HAP-1 (cell line): Measurements from ENCODE around the gene TMEM154.
"Not testable (repeated sequence)": the region's sequence is repeated elsewhere in the genome, so short reads cannot be mapped to it uniquely, and the experiment has no call there.

Source experiments
- DNase-seq, 2 experiments: peaks; one replicate each; pipeline ENCODE4 v3.0.0-alpha.2; 2016 to 2020; ENCODE audit warnings: low spot score in 2 of 2
- H3K27me3 ChIP-seq: fragments of 250-450 bp; sonication (Bioruptor Pico); 2 replicates; pipeline ENCODE4 v1.5.1; 2020; ENCODE audit warnings: low read depth, mild to moderate bottlenecking, moderate library complexity
- H3K36me3 ChIP-seq: fragments of 250-450 bp; sonication (Bioruptor Pico); replicated peaks from 2 replicates; pipeline ENCODE4 v1.5.1; 2020; ENCODE audit warnings: mild to moderate bottlenecking
- H3K4me1 ChIP-seq: fragments of 250-450 bp; sonication (Bioruptor Pico); 2 replicates; pipeline ENCODE4 v1.5.1; 2020; ENCODE audit warnings: mild to moderate bottlenecking
- H3K4me3 ChIP-seq: fragments of 250-450 bp; sonication (Bioruptor Pico); 2 replicates; pipeline ENCODE4 v1.5.1; 2020; ENCODE audit warnings: mild to moderate bottlenecking, moderate library complexity
- H3K9me3 ChIP-seq: fragments of 250-450 bp; sonication (Bioruptor Pico); 2 replicates; pipeline ENCODE4 v1.5.1; 2020; ENCODE audit warnings: mild to moderate bottlenecking, moderate library complexity
- in situ Hi-C: fragments of 300-500 bp; cut with MboI; formaldehyde crosslinking; loops from 3 replicates; pipeline ENCODE4 v1.14.3; 2020; ENCODE audit warnings: low sequenced_read_pairs, inconsistent platforms, mixed read lengths

TMEM154 gene

DNA sequence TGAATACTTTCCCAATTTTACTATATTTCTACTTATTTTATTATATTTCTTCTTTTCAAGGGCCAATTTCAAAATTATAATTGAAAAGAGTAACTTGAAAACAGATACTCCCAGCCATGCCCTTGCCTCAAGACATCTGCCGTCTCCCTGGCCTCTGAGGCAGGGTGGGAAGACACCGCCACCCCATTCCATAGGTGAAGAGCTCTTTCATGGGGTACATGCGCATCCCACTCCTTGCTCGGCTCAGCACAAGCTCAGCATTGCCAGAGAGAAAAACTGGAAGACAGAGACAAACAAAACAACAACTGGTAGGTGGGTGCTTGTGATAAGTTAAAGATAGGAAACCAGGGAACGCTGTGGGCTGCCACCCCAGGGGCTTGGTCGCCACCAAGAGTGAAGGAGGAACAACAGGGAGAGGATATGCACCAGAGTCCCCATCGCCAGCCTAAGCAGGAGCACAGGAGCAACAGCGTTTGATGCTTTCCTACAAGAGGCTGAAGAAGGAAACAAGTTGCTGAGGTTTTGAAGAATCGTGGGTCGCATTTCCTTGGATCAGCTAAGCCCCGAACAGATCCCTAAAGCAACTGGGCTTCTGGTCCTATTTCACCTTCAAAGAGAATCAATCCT is 11.3 kb downstream of the TMEM154 start:
- Histone ChIP-seq H3K4me3 (no peak overlapping the region), H3K27me3 (no peaks in the 10 kb centered on the region), H3K9me3 (no peaks in the 10 kb centered on the region), H3K36me3 (no peaks in the 10 kb centered on the region), H3K4me1 (no peaks in the 10 kb centered on the region)
- in situ Hi-C loops: no loop called here
- DNase-seq: no peak

DNA sequence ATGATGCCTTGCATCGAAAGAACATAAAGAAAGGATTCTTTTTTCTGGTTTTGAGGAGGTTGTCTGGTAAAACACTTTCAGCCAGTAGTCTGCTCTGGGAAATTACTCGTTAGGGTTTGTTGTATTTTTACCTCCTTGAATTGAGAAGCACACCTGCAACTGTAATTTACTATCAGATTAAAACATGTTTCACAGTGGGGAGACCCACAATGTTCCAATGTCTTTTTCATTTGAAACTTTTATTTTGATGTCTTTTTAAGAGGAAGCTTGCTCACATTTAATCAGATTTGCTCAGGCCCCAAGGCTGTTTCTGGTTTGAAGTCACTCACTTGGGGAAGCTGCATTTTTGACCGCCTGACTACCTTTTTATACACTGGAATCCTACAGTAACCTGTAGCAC is 12.0 kb downstream of the TMEM154 start:
- H3K4me1 ChIP-seq: no peaks in the 10 kb centered on the region
- no peaks in the 10 kb centered on the region for H3K36me3 ChIP-seq
- DNase-seq: no peak
- no peaks in the 10 kb centered on the region for H3K27me3 ChIP-seq
- no peak overlapping the region for H3K4me3 ChIP-seq
- in situ Hi-C loops: no loop called here
- H3K9me3 ChIP-seq: no peaks in the 10 kb centered on the region

- Histone ChIP-seq H3K4me3 (no peak overlapping the region), H3K36me3 (no peaks in the 10 kb centered on the region), H3K9me3 (no peaks in the 10 kb centered on the region), H3K27me3 (no peaks in the 10 kb centered on the region), H3K4me1 (no peaks in the 10 kb centered on the region)
- DNase-seq: no peak
- in situ Hi-C loops: no loop called here
These were observed 12.9 kb downstream of the TMEM154 start for GRCh38 chr4:152666946-152667345.

GRCh38 chr4:152665691-152666395 is 14.0 kb downstream of the TMEM154 start:
- in situ Hi-C loops: no loop called here
- H3K9me3 ChIP-seq: no peaks in the 10 kb centered on the region
- DNase-seq: no peak
- H3K4me3 ChIP-seq: no peak overlapping the region
- H3K4me1 ChIP-seq: no peaks in the 10 kb centered on the region
- H3K27me3 ChIP-seq: no peaks in the 10 kb centered on the region
- H3K36me3 ChIP-seq: no peaks in the 10 kb centered on the region

- H3K9me3 ChIP-seq, in situ Hi-C loops, DNase-seq, H3K4me1 ChIP-seq, H3K4me3 ChIP-seq, H3K36me3 ChIP-seq, H3K27me3 ChIP-seq: not testable (repeated sequence)
These were observed 15.8 kb downstream of the TMEM154 start for GRCh38 chr4:152664067-152664378.

DNA sequence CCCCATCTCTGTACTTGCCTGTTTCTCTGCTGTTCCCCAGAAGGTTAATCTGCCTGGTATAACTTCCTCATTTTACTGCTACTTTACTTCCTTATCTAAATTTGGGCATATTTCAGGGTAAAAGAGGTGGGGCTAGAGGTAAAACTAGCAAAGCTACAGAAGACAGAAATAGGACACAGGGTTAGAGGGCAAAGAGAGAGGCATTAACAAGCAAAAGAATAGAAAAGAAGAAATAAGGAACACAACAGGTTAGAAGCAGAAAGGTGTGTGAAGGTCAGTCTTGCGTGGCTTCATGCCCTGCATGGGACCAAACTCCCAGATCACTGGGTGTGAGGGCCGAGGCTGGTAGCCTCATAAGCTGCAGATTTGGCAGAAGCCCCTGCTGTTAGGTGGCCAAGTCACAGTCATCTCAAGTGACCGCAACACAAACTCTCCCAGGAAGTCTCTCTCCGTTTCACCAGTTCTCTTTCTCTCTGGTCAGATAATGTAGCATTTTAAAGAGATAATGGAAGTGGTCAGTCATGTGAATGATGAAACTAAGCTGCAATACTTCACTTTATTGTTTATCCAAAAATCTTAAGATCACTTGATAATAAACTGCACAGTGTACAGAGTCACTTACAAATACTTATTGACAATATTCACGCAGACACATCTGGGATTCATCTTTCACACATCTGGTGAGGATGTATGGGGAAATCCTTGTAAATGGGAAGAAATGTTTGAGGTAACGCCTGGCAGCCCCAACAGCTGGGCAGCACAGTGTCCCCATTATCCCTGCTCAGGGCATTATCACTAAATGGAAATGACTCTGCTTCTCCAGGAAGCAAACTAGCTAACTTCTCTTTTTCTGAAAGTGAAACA is 16.4 kb downstream of the TMEM154 start:
- no peaks in the 10 kb centered on the region for H3K36me3 ChIP-seq
- in situ Hi-C loops: no loop called here
- no peaks in the 10 kb centered on the region for H3K9me3 ChIP-seq
- H3K4me1 ChIP-seq: no peaks in the 10 kb centered on the region
- DNase-seq: no peak
- no peak overlapping the region for H3K4me3 ChIP-seq
- no peaks in the 10 kb centered on the region for H3K27me3 ChIP-seq

DNA sequence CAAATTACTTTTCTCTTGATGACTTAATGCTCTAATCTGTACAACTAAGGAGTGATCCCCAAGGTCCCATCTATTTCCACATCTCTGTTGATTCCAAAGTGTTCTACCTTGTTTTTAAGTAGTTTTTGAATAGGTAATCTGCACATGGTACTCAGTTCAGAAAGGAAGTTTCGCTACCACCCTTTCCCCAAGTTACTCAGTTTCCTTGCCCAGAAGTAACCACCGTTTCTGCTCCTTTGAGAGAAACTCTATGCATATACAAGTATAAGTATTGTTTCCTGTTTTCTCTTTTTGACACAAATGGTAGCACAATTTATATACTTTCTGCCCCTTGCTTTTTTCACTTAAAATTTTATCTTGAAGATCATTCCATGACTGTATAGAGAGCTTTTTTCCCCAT is 18.1 kb downstream of the TMEM154 start:
- H3K4me1 ChIP-seq: no peaks in the 10 kb centered on the region
- H3K36me3 ChIP-seq: no peaks in the 10 kb centered on the region
- no peaks in the 10 kb centered on the region for H3K27me3 ChIP-seq
- H3K9me3 ChIP-seq: no peaks in the 10 kb centered on the region
- no peak for DNase-seq
- H3K4me3 ChIP-seq: no peak overlapping the region
- in situ Hi-C loops: no loop called here

DNA sequence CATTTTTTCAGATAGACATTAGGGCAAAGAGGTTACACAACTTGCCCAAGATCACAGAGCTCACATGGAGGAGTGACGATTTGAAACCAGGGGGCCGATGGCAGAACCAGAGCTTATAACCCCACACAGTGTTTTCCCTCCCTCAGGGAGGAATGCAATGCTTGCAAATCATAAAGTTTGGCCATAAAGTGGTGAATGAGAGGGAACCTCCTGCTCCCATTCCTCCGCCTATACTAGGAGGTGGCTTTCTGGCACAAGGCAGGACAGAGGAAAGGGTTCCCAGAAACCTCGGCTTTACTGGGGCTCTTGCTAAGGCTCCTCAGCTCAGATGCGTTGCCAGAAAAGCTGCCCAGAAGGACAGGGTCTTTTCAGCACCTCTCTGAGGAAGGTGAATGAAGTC is 19.3 kb downstream of the TMEM154 start:
- Histone ChIP-seq H3K27me3 (no peaks in the 10 kb centered on the region), H3K4me1 (no peaks in the 10 kb centered on the region)
- in situ Hi-C loops: no loop called here

DNA sequence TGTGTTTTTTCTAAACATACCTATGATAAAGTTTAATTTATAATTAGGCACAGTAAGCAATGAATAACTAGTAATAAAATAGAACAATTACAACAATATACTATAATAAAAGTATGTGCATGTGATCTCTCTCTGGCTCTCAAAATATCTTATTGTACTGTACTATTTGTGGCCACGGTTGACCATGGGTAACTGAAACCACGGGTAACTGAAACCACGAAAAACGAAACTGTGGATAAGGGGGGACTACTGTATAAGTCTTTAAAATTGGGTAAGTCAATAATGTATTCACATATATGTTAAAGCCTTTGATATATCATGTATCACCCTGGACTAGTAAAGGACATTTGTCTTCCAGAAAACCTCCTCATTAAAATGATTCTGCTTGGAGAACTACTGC is 20.0 kb downstream of the TMEM154 start:
- Histone ChIP-seq H3K27me3 (no peaks in the 10 kb centered on the region), H3K36me3 (no peaks in the 10 kb centered on the region), H3K4me3 (no peak overlapping the region), H3K4me1 (no peaks in the 10 kb centered on the region), H3K9me3 (no peaks in the 10 kb centered on the region)
- no peak for DNase-seq
- in situ Hi-C loops: no loop called here

More for the DNA sequence above, 19.3 kb downstream of the TMEM154 start:
- no peaks in the 10 kb centered on the region for H3K36me3 ChIP-seq
- H3K4me3 ChIP-seq: no peak overlapping the region
- no peaks in the 10 kb centered on the region for H3K9me3 ChIP-seq
- DNase-seq: no peak

- H3K4me3 ChIP-seq: no peak overlapping the region
- in situ Hi-C loops: no loop called here
- H3K36me3 ChIP-seq: no peaks in the 10 kb centered on the region
- no peak for DNase-seq
- no peaks in the 10 kb centered on the region for H3K9me3 ChIP-seq
- H3K4me1 ChIP-seq: no peaks in the 10 kb centered on the region
- no peaks in the 10 kb centered on the region for H3K27me3 ChIP-seq
These were observed 22.1 kb downstream of the TMEM154 start for GRCh38 chr4:152657657-152658056.

DNA sequence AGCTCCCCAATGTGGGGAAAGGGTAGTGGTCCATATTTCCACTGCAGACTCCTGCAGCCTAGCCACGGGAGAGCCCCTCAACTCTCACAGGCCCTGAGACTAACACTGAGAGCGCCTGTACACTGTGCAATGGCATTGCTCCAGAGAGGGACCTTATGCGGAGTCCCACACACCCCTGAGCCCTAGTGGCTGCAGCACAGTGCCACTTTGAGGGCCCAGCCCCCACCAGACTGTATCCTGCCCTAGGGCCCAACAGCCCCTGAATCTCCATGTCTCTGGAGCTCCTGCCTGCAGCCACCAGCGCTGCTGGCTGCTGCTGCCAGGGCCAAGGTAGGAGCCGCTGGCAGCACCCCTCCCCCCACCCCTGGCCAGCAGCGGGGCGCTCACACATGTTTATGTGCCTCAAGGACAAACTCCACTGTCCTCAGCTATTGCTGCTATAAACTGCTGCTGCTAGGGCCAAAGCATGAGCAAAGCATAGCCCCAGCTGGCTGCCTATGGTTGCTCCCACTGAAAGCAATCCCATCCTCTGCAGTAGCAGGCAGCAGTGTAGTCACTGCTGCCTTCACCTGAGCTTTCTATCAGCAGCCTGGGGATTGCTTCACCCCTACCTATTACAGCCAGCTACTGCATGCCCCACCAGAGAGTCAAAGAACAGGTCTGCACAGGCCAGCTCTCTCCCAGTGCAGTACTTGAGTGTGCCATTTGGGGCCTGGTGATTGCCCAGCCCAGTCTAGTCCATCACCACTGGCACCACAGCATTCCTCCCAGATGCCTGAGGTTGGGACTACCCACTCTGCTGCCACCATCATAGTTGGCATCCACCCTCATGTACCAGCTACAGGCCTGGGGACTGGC is 24.3 kb downstream of the TMEM154 start:
- H3K4me1 ChIP-seq: no peaks in the 10 kb centered on the region
- in situ Hi-C loops: no loop called here
- H3K27me3 ChIP-seq: no peaks in the 10 kb centered on the region
- H3K9me3 ChIP-seq: no peaks in the 10 kb centered on the region
- no peaks in the 10 kb centered on the region for H3K36me3 ChIP-seq
- no peak overlapping the region for H3K4me3 ChIP-seq
- DNase-seq: no peak

GRCh38 chr4:152652102-152652501 is 27.7 kb downstream of the TMEM154 start:
- in situ Hi-C loops: no loop called here
- no peak overlapping the region for H3K4me3 ChIP-seq
- H3K4me1 ChIP-seq: no peaks in the 10 kb centered on the region
- H3K27me3 ChIP-seq: no peaks in the 10 kb centered on the region
- H3K9me3 ChIP-seq: no peaks in the 10 kb centered on the region
- no peaks in the 10 kb centered on the region for H3K36me3 ChIP-seq
- DNase-seq: no peak

- Histone ChIP-seq H3K4me1 (no peaks in the 10 kb centered on the region), H3K9me3 (no peaks in the 10 kb centered on the region), H3K4me3 (no peak overlapping the region), H3K27me3 (no peaks in the 10 kb centered on the region), H3K36me3 (no peaks in the 10 kb centered on the region)
- no peak for DNase-seq
- in situ Hi-C loops: no loop called here
These were observed 28.2 kb downstream of the TMEM154 start for GRCh38 chr4:152651473-152652060.
